SH-SY5Y (cell line): ENCODE data around the gene CITED1.

Experiments used
- GATA2 ChIP-seq: IDR thresholded peaks from 2 replicates; pipeline ENCODE4 v1.6.1; 2011; ENCODE audit warnings: mild to moderate bottlenecking, low read depth, low read length
- GATA3 ChIP-seq: IDR thresholded peaks from 2 replicates; pipeline ENCODE4 v1.6.1; 2011; ENCODE audit warnings: low read depth, mild to moderate bottlenecking, low read length, moderate library complexity

GRCh38 chrX:72255445-72255844 lies 50.3 kb downstream of the CITED1 start:
- TF ChIP-seq GATA2, result no peak
- TF ChIP-seq GATA3, result no peak
